Neural progenitor cell (in vitro differentiated cells): Measurements from ENCODE around the gene FAM124A.

Experiments used
- EZH2phosphoT487 ChIP-seq: fragments of 200-600 bp; sonication (generic); IDR thresholded peaks from 2 replicates; pipeline ENCODE4 v1.6.1; 2017; ENCODE audit warnings: antibody characterized with exemption
- TF ChIP-seq, protein P1 (sequence below): fragments of 200-600 bp; sonication (generic); IDR thresholded peaks from 2 replicates; pipeline ENCODE4 v1.5.1; 2017; ENCODE audit warnings: antibody characterized with exemption, mild to moderate bottlenecking

DNA sequence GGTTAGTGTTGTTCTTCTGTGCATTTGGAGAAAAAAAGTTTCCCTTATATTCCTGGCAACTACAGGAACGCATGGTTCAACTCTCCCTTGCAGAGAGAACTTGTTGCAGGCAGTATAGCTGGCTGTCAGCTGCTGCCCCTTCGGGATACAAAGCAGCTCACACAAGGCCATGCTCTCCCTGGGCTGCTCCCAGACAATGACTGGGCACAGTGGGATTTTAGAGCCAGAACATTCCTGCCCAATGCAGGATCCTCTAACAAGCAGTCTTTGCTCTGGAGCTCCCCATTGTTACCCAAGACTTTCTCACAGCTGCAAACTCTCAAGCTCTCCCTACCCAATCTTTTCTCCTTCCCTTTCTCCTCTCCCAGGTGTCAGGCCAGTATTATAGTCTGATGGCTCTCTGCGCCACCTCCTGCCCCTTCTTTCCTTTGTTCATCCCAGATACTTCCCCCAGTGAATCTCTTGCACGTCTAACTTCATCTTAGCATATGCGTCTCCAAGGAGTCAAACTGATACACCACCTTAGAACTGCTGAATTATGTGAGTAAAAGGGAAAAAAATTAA, 89.8 kb downstream of the FAM124A start:
- TF ChIP-seq, protein P1, sequence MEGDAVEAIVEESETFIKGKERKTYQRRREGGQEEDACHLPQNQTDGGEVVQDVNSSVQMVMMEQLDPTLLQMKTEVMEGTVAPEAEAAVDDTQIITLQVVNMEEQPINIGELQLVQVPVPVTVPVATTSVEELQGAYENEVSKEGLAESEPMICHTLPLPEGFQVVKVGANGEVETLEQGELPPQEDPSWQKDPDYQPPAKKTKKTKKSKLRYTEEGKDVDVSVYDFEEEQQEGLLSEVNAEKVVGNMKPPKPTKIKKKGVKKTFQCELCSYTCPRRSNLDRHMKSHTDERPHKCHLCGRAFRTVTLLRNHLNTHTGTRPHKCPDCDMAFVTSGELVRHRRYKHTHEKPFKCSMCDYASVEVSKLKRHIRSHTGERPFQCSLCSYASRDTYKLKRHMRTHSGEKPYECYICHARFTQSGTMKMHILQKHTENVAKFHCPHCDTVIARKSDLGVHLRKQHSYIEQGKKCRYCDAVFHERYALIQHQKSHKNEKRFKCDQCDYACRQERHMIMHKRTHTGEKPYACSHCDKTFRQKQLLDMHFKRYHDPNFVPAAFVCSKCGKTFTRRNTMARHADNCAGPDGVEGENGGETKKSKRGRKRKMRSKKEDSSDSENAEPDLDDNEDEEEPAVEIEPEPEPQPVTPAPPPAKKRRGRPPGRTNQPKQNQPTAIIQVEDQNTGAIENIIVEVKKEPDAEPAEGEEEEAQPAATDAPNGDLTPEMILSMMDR = no peak
- TF ChIP-seq EZH2phosphoT487 = no peak
